WTC11 (cell line): ENCODE data around the gene KIFC3. TPM values are rescaled to one million over a fixed set of nuclear protein-coding genes. Genes with fewer than 3 reads are reported as not detected.

Experiments
- ATF1 ChIP-seq: sonication (generic); formaldehyde crosslinking; IDR thresholded peaks from 2 replicates; pipeline ENCODE4 v1.8.1; 2023; ENCODE audit warnings: mild to moderate bottlenecking, moderate library complexity, missing genetic modification reagents
- CBFB ChIP-seq: sonication (generic); formaldehyde crosslinking; IDR thresholded peaks from 2 replicates; pipeline ENCODE4 v1.8.1; 2022; ENCODE audit warnings: mild to moderate bottlenecking, low read depth, missing genetic modification reagents
- CREB1 ChIP-seq: sonication (generic); formaldehyde crosslinking; IDR thresholded peaks from 2 replicates; pipeline ENCODE4 v1.8.0; 2023; ENCODE audit warnings: mild to moderate bottlenecking, missing genetic modification reagents
- EMX1 ChIP-seq: fragments of 250-450 bp; sonication (Bioruptor Pico); IDR thresholded peaks from 2 replicates; pipeline ENCODE4 v1.8.0; 2021; ENCODE audit warnings: mild to moderate bottlenecking
- ESRRA ChIP-seq: sonication (generic); formaldehyde crosslinking; IDR thresholded peaks from 2 replicates; pipeline ENCODE4 v1.8.1; 2022; ENCODE audit warnings: mild to moderate bottlenecking, missing genetic modification reagents, borderline replicate concordance
- ETV6 ChIP-seq: sonication (generic); formaldehyde crosslinking; IDR thresholded peaks from 2 replicates; pipeline ENCODE4 v1.8.1; 2022; ENCODE audit warnings: mild to moderate bottlenecking, missing genetic modification reagents
- FOXJ3 ChIP-seq: sonication (generic); formaldehyde crosslinking; IDR thresholded peaks from 2 replicates; pipeline ENCODE4 v1.9.0; 2021; ENCODE audit warnings: missing genetic modification reagents, mild to moderate bottlenecking, borderline replicate concordance
- FOXK1 ChIP-seq: sonication (generic); formaldehyde crosslinking; IDR thresholded peaks from 2 replicates; pipeline ENCODE4 v1.8.0; 2022; ENCODE audit warnings: mild to moderate bottlenecking, moderate library complexity, missing genetic modification reagents
- FOXP1 ChIP-seq: sonication (generic); formaldehyde crosslinking; IDR thresholded peaks from 2 replicates; pipeline ENCODE4 v1.8.0; 2022; ENCODE audit warnings: missing genetic modification reagents, mild to moderate bottlenecking, moderate library complexity, borderline replicate concordance
- GRHL2 ChIP-seq: fragments of 250-450 bp; sonication (Bioruptor Pico); IDR thresholded peaks from 2 replicates; pipeline ENCODE4 v1.8.0; 2022; ENCODE audit warnings: mild to moderate bottlenecking, moderate library complexity; ENCODE audit not compliant: insufficient replicate concordance, severe bottlenecking
- GTF2I ChIP-seq: fragments of 250-450 bp; sonication (Bioruptor Pico); conservative IDR thresholded peaks from 2 replicates; pipeline ENCODE4 v1.4.0; 2021; ENCODE audit warnings: mild to moderate bottlenecking
- HMGXB4 ChIP-seq: sonication (generic); formaldehyde crosslinking; IDR thresholded peaks from 2 replicates; pipeline ENCODE4 v1.8.1; 2023; ENCODE audit warnings: mild to moderate bottlenecking, moderate library complexity, missing genetic modification reagents
- MXD4 ChIP-seq: fragments of 250-450 bp; sonication (Bioruptor Pico); IDR thresholded peaks from 2 replicates; pipeline ENCODE4 v1.8.0; 2021; ENCODE audit warnings: mild to moderate bottlenecking, moderate library complexity, borderline replicate concordance
- NFE2L1 ChIP-seq: sonication (generic); formaldehyde crosslinking; IDR thresholded peaks from 2 replicates; pipeline ENCODE4 v1.8.1; 2023; ENCODE audit warnings: missing genetic modification reagents
- NFYB ChIP-seq: sonication (generic); formaldehyde crosslinking; conservative IDR thresholded peaks from 2 replicates; pipeline ENCODE4 v1.8.0; 2022; ENCODE audit warnings: low read depth, missing genetic modification reagents
- OVOL2 ChIP-seq: fragments of 250-450 bp; sonication (Bioruptor Pico); IDR thresholded peaks from 2 replicates; pipeline ENCODE4 v1.9.0; 2021; ENCODE audit warnings: mild to moderate bottlenecking, borderline replicate concordance
- SP1 ChIP-seq: sonication (generic); formaldehyde crosslinking; conservative IDR thresholded peaks from 2 replicates; pipeline ENCODE4 v1.8.1; 2022; ENCODE audit warnings: missing genetic modification reagents
- USF2 ChIP-seq: sonication (generic); formaldehyde crosslinking; IDR thresholded peaks from 2 replicates; pipeline ENCODE4 v1.8.1; 2023; ENCODE audit warnings: mild to moderate bottlenecking, missing genetic modification reagents, moderate library complexity
- ZBTB43 ChIP-seq: sonication (generic); formaldehyde crosslinking; IDR thresholded peaks from 2 replicates; pipeline ENCODE4 v1.8.1; 2023; ENCODE audit warnings: mild to moderate bottlenecking, missing genetic modification reagents
- ZNF121 ChIP-seq: sonication (generic); formaldehyde crosslinking; IDR thresholded peaks from 2 replicates; pipeline ENCODE4 v1.8.0; 2023; ENCODE audit warnings: missing genetic modification reagents
- ZNF219 ChIP-seq: sonication (generic); formaldehyde crosslinking; IDR thresholded peaks from 2 replicates; pipeline ENCODE4 v1.8.0; 2023; ENCODE audit warnings: missing genetic modification reagents, mild to moderate bottlenecking, borderline replicate concordance
- ZNF281 ChIP-seq: sonication (generic); formaldehyde crosslinking; IDR thresholded peaks from 2 replicates; pipeline ENCODE4 v1.8.0; 2023; ENCODE audit warnings: mild to moderate bottlenecking, missing genetic modification reagents
- ZNF416 ChIP-seq: fragments of 250-450 bp; sonication (Bioruptor Pico); IDR thresholded peaks from 2 replicates; pipeline ENCODE4 v1.9.0; 2021; ENCODE audit warnings: mild to moderate bottlenecking, inconsistent platforms
- ZNF423 ChIP-seq: fragments of 250-450 bp; sonication (Bioruptor Pico); IDR thresholded peaks from 2 replicates; pipeline ENCODE4 v2.1.2; 2022; ENCODE audit warnings: mild to moderate bottlenecking, moderate library complexity
- ZNF512 ChIP-seq: sonication (generic); formaldehyde crosslinking; IDR thresholded peaks from 2 replicates; pipeline ENCODE4 v1.8.1; 2022; ENCODE audit warnings: missing genetic modification reagents, borderline replicate concordance
- total RNA-seq: library from RNA; stranded (reverse); gene quantifications from 3 replicates; pipeline ENCODE4 v1.2.3, GENCODE V29; 2021
- TF ChIP-seq, protein P1 (sequence below): sonication (generic); formaldehyde crosslinking; IDR thresholded peaks from 2 replicates; pipeline ENCODE4 v1.8.1; 2022; ENCODE audit warnings: low read depth, missing genetic modification reagents, borderline replicate concordance

The KIFC3 gene
- total RNA-seq, 1 experiment from 2014 or later: 11.6 TPM

GRCh38 chr16:57775661-57776469 is 26.4 kb downstream of the KIFC3 start (continued):
- TF ChIP-seq ZNF219 (CRISPR knock-in tag): no peak
- TF ChIP-seq ZNF423 (CRISPR knock-in tag): peak; percentile 45; the same call in 1 of the 2 replicates
- TF ChIP-seq ZBTB43 (CRISPR knock-in tag): no peak
- no peak for TF ChIP-seq OVOL2 (CRISPR knock-in tag)
- TF ChIP-seq ZNF121: peak; percentile 99
- TF ChIP-seq MXD4: no peak
- peak; percentile 33; the same call in 1 of the 2 replicates for TF ChIP-seq USF2 (CRISPR knock-in tag)
- TF ChIP-seq EMX1 (CRISPR knock-in tag): no peak
- TF ChIP-seq, protein P1, sequence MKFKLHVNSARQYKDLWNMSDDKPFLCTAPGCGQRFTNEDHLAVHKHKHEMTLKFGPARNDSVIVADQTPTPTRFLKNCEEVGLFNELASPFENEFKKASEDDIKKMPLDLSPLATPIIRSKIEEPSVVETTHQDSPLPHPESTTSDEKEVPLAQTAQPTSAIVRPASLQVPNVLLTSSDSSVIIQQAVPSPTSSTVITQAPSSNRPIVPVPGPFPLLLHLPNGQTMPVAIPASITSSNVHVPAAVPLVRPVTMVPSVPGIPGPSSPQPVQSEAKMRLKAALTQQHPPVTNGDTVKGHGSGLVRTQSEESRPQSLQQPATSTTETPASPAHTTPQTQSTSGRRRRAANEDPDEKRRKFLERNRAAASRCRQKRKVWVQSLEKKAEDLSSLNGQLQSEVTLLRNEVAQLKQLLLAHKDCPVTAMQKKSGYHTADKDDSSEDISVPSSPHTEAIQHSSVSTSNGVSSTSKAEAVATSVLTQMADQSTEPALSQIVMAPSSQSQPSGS (CRISPR knock-in tag): no peak
- no peak for TF ChIP-seq ZNF512
- TF ChIP-seq GTF2I (CRISPR knock-in tag): no peak
- TF ChIP-seq ZNF416 (CRISPR knock-in tag): no peak
- TF ChIP-seq ESRRA (CRISPR knock-in tag): no peak
- no peak for TF ChIP-seq CBFB
- 0 out of 2 replicates have a peak, but pooled peaks have one; percentile 74 for TF ChIP-seq FOXP1 (CRISPR knock-in tag)
- TF ChIP-seq ZNF281 (CRISPR knock-in tag): no peak
- no peak for TF ChIP-seq GRHL2 (CRISPR knock-in tag)
- no peak; the same call in 1 of the 2 replicates for TF ChIP-seq ETV6 (CRISPR knock-in tag)
- no peak for TF ChIP-seq CREB1 (CRISPR knock-in tag)
- TF ChIP-seq NFE2L1 (CRISPR knock-in tag): 0 out of 2 replicates have a peak, but pooled peaks have one; percentile 46
- peak; percentile 83 for TF ChIP-seq FOXK1 (CRISPR knock-in tag)
- TF ChIP-seq HMGXB4 (CRISPR knock-in tag): peak; percentile 61; the same call in 1 of the 2 replicates
- TF ChIP-seq ATF1 (CRISPR knock-in tag): no peak
- TF ChIP-seq FOXJ3 (CRISPR knock-in tag): no peak
- no peak for TF ChIP-seq NFYB (CRISPR knock-in tag)
- TF ChIP-seq SP1: peak; percentile 74; the same call in 1 of the 2 replicates
